HG03045 (cell line): ENCODE results near the gene UTP14C.
"Not testable (repeated sequence)": the region's sequence is repeated elsewhere in the genome, so short reads cannot be mapped to it uniquely, and the experiment has no call there.

Experiments used
- ATAC-seq: cut with Tn5 transposase; IDR thresholded peaks from one replicate; pipeline ENCODE4 v1.9.1; 2021; ENCODE audit warnings: mild to moderate bottlenecking, moderate library complexity; ENCODE audit not compliant: unreplicated experiment

The UTP14C gene, protein sequence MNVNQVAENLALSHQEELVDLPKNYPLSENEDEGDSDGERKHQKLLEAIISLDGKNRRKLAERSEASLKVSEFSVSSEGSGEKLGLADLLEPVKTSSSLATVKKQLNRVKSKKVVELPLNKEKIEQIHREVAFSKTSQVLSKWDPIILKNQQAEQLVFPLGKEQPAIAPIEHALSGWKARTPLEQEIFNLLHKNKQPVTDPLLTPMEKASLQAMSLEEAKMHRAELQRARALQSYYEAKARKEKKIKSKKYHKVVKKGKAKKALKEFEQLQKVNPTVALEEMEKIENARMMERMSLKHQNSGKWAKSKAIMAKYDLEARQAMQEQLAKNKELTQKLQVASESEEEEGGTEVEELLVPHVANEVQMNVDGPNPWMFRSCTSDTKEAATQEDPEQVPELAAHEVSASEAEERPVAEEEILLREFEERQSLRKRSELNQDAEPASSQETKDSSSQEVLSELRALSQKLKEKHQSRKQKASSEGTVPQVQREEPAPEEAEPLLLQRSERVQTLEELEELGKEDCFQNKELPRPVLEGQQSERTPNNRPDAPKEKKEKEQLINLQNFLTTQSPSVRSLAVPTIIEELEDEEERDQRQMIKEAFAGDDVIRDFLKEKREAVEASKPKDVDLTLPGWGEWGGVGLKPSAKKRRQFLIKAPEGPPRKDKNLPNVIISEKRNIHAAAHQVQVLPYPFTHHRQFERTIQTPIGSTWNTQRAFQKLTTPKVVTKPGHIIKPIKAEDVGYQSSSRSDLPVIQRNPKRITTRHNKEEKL

GRCh38 chr13:52024481-52024880 lies at the start of gene UTP14C:
Gene UTP14C, plus strand, starts transcription at chr13:52024691. Its CDS starts 4,114 bp downstream, at chr13:52028805.
- no peak for ATAC-seq

DNA sequence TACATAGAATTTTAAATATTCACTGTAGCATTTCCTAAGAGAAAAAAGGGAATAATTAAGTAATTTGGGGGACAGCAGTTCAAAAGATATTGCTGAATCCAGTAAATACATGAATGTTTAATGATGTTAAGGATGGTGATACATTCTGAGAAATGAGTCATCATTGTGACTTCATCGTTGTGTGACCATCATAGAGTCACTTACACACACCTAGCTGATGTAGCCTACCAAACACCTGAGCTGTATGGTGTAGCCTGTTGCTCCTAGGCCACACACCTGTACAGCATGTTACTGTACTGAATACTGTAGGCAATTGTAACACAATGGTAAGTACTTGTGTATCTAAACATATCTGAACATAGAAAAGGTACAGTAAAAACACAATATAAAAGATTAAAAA lies 48.1 kb upstream of the UTP14C start:
- ATAC-seq, result no peak

GRCh38 chr13:51976890-51977289 lies 47.6 kb upstream of the UTP14C start:
- no peak for ATAC-seq

DNA sequence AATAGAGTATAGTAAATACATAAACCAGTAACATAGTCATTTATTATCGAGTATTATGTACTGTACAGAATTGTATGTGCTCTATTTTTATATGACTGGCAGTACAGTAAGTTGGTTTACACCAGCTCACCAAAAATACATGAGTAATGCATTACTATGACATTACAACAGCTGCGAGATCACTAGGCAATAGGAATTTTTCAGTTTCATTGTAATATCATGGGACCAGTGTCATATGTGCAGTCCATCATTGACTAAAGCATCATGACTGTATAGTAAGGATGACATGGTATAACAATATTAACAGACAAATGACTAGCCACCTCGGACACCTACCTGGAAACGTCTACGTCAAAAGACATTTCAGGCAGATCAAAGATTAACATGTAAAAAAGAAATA lies 46.9 kb upstream of the UTP14C start:
- ATAC-seq, result no peak

DNA sequence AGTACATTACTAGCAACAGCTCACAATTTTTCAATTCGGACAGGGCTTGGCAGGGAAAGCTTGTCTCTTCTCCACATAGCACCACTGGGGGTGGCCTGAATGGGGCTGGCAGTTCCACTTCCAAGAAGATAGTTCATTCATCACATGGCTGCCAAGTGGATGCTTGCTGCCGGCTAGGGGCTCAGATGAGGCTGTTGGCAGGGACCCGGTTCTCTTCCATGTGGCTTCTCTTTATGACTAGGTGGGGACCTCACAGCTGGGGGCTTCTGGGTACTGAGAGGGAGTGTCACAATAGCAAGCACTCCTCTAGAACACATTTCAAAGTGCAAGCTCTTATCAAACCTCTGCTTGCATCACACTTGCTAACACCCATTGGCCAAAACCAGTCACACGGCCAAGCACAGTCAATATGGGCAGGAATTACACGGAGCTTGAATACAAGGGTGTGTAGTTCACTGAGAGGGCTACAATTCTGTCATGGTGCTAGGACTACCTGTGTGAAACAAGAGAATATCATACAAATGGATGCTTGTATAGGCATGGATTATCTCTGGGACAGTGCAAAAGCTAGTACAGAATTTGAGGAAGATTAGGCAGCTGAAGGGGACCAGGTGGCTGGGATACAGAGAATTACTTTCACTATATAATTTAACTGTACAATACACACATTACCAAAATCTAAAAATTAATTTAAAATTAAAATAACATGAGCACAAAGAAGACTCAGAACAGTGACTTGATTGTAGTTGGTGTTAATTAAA lies 45.5 kb upstream of the UTP14C start:
- ATAC-seq, result no peak

- no peak for ATAC-seq
Measured at GRCh38 chr13:51980908-51981307, 43.6 kb upstream of the UTP14C start.

DNA sequence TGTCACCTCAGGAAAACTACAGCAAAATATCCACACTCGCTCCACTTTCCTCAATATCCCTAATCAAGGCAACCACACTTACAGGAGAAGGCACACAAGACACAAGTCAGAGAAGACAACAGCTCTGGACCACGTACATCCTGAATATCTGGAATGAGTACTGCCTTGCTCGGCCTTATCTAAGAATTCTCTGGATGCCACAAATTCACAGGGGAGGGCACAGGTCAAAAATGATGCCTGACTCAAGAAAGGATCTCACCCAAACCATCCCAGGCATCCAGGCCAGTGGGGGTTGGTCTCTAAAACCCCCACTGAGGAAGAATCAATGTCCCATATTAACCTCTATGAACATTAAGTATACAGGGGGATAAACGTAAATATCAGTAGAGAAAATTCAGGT lies 43.1 kb upstream of the UTP14C start:
- ATAC-seq, result no peak

DNA sequence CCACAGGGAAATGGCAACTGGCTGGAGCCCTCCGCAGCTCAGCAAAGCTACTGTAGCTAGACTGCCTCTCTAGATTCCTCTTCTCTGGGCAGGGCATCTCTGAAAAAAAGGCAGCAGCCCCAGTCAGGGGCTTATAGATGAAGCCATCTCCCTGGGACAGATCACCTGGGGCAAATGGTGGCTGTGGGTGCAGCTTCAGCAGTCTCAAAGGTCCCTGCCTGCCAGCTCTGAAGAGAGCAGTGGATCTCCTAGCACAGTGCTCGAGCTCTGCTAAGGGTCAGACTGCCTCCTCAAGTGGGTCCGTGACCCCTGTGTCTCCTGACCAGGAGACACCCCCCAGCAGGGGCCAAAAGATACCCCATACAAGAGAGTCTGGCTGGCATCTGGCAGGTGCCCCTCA lies 41.2 kb upstream of the UTP14C start:
- not testable (repeated sequence) for ATAC-seq

DNA sequence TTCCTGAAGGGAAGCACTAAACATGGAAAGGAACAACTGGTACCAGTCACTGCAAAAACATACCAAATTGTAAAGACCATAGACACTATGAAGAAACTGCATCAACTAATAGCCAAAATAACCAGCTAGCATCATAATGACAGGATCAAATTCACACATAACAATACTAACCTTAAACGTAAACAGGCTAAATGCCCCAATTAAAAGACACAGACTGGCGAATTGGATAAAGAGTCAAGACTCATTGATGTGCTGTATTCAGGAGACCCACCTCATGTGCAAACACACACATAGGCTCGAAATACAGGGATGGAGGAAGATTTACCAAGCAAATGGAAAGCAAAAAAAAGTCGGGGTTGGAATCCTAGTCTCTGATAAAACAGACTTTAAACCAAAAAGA lies 39.6 kb upstream of the UTP14C start:
- not testable (repeated sequence) for ATAC-seq

- no peak for ATAC-seq
Measured at GRCh38 chr13:51988988-51989618, 35.4 kb upstream of the UTP14C start.

DNA sequence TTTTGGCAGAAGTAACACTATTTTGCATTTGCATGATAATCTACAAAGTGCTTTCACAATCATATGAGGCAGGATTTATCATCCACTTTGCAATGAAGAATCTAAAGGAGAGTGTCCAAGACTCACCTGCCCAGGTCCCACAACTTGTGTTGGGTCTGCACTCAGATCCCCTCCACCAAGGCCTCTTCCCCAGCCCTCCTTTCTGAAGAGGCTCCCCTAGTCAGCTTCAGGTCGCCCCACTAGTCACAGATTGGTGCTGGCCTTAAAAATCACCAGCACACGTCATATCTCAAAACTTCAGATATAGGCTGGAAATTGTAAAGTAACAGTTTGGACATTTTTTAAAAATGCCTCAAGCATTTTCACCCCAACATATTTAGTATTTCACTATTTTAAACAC lies 30.8 kb upstream of the UTP14C start:
- no peak for ATAC-seq

DNA sequence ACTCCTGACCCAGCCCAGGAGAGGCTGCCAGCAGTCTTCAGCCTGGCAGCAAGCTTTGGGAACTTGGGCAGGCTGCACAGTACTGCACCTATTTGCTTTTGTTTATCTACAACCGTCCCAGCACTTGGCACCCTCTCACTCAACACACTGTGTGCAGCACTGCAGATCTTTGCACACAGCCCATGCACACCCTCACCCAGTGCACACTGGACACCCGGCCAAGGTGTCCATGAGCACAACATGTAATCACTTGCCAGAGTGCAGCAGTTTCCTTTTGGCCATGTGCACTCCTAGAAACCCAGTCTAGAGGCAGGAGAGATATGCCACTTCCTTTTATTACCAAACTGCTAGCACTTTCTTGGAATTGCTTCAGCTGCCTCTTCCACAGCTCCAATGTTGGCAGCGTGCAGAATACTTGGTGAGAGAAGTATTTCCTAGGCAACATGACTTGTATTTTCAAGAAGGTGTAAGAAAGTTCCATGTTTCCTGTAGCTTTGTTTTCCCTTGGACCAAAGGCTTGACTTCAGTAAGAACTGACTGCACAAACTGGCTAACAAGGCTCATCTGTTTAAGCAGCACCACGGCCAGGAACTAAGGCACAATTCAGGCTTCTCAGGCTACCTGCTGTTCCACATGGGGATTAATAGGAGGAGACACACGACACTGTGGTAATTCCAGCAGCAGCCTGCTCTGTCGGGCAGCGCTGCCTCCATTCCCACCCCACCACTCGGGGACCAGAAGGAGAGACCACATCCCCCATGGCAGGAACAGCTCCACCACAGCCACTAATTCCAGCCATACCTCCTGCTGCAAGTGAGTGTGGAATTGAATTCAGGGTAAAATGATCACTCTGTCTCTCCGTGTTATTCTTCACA lies 28.6 kb upstream of the UTP14C start:
- no peak for ATAC-seq

- no peak for ATAC-seq
Measured at GRCh38 chr13:51996641-51997040, 27.9 kb upstream of the UTP14C start.

DNA sequence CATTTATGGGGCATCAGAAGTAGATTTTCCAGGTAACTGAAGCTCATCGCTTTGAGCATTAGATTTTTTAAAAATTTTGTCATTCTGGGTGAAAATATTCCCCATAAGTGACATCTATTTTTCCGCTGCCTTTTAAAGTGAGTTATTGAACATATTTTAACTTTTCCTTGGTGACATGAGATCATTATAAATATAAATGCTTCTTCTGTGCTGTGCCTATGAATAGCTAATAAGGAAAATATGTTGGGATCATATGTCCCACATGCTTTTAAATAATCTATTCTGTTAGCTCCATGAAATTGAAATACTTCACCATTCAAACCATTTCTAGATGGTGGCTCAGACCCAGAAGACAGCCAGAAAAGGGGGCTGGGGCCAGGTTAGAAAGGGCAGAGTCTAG lies 27.3 kb upstream of the UTP14C start:
- ATAC-seq, result no peak

DNA sequence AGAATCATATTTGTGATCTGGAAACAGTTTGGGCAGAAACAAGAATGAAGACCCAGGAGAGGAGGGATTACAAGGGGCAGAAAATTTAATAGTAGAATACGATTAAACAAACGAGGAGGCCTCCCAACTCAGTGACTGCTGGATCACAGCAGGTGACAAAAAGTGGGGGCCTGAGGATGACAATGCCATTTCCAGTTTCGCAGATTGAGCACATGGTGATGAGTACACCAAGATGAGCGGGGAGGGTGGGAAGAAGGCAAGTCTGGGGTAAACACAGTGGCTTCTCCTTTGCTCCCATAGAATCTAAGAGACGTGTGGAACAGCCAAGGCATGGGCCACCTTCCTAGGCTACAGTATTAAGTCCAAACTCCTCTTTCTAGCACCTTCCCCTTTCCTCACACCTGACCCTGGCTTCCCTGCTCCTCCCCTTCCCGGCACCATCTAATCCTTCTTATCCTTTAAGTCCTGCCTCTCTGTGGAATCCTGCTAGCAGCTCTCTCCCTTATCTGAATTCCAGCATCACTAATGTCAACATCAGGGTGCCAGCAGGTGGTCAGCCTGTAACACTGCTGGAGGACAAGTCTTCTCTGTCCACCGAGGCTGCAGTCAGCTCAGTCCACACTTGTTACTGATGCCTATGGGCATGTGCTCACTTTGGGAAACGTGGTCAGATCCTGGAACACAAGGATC lies 26.7 kb upstream of the UTP14C start:
- ATAC-seq, result no peak

GRCh38 chr13:51998723-51999509 lies 25.6 kb upstream of the UTP14C start:
- no peak for ATAC-seq

GRCh38 chr13:51999510-51999911 lies 25.0 kb upstream of the UTP14C start:
- ATAC-seq, result no peak

- ATAC-seq, result no peak
Measured at GRCh38 chr13:51999921-52000320, 24.6 kb upstream of the UTP14C start.
